BJ (cell line): ENCODE measurements around the gene AK2. TPM values are rescaled to one million over a fixed set of nuclear protein-coding genes. Genes with fewer than 3 reads are reported as not detected.
"Not testable (repeated sequence)": the region's sequence is repeated elsewhere in the genome, so short reads cannot be mapped to it uniquely, and the experiment has no call there.

Experiments used
- CTCF ChIA-PET: fragments of 350-600 bp; formaldehyde crosslinking; extraction: SDS; loops from one replicate; lab custom pipeline; 2021; ENCODE audit warnings: antibody characterized with exemption, inconsistent platforms; lab: Yijun Ruan, JAX
- POLR2A ChIA-PET: fragments of 300-600 bp; sonication (Branson Sonifier 250); formaldehyde crosslinking; extraction: SDS; loops from one replicate; lab custom pipeline; 2021; ENCODE audit warnings: antibody characterized with exemption; lab: Charles Lee
- DNase-seq: peaks from one replicate; pipeline ENCODE4 v3.0.0-alpha.2; 2011; ENCODE audit warnings: low read depth
- H3K27me3 ChIP-seq: 2 replicates; pipeline ENCODE4 v1.6.0; 2011; ENCODE audit warnings: low read length; ENCODE audit not compliant: control insufficient read depth, insufficient read depth
- H3K36me3 ChIP-seq: 2 replicates; pipeline ENCODE4 v1.5.1; 2011; ENCODE audit warnings: low read length; ENCODE audit not compliant: control insufficient read depth, insufficient read depth
- H3K4me3 ChIP-seq: 2 replicates; pipeline ENCODE4 v1.5.1; 2011; ENCODE audit warnings: low read depth, mild to moderate bottlenecking, control low read depth, low read length
- polyA plus RNA-seq: library from polyadenylated mRNA; depleted of rRNA; stranded (reverse); fragments of >200 nt; gene quantifications from 2 replicates; pipeline ENCODE4 v1.2.3, GENCODE V29; 2011
- TF ChIP-seq, protein P1 (sequence below): IDR thresholded peaks from 2 replicates; pipeline ENCODE4 v1.5.1; 2011; ENCODE audit warnings: low read depth, mild to moderate bottlenecking, control low read depth, inconsistent platforms, low read length, moderate library complexity; ENCODE audit not compliant: insufficient read depth

The AK2 gene
- polyA plus RNA-seq, 1 experiment = 131 TPM

DNA sequence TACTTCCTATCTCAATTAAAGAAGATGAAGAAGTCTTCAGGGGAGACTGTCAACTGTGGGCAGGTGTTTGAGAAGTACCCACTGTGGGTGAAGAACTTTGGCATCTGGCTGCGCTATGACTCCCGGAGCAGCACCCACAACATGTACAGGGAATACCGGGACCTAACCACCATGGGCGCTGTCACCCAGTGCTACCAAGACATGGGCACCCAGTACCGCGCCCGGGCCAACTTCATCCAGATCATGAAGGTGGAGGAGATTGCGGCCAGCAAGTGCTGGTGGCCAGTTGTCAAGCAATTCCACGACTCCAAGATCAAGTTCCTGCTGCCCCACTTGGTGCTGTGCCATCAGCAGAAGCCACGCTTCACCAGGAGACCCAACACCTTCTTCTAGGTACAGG lies 56.6 kb downstream of the AK2 start:
- TF ChIP-seq, protein P1, sequence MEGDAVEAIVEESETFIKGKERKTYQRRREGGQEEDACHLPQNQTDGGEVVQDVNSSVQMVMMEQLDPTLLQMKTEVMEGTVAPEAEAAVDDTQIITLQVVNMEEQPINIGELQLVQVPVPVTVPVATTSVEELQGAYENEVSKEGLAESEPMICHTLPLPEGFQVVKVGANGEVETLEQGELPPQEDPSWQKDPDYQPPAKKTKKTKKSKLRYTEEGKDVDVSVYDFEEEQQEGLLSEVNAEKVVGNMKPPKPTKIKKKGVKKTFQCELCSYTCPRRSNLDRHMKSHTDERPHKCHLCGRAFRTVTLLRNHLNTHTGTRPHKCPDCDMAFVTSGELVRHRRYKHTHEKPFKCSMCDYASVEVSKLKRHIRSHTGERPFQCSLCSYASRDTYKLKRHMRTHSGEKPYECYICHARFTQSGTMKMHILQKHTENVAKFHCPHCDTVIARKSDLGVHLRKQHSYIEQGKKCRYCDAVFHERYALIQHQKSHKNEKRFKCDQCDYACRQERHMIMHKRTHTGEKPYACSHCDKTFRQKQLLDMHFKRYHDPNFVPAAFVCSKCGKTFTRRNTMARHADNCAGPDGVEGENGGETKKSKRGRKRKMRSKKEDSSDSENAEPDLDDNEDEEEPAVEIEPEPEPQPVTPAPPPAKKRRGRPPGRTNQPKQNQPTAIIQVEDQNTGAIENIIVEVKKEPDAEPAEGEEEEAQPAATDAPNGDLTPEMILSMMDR = no peak
- H3K4me3 ChIP-seq = no peak overlapping the region
- no peaks in the 10 kb centered on the region for H3K27me3 ChIP-seq
- no peak for DNase-seq
- H3K36me3 ChIP-seq = no peaks in the 10 kb centered on the region
- ChIA-PET CTCF (no interaction called here), POLR2A (no interaction called here)

DNA sequence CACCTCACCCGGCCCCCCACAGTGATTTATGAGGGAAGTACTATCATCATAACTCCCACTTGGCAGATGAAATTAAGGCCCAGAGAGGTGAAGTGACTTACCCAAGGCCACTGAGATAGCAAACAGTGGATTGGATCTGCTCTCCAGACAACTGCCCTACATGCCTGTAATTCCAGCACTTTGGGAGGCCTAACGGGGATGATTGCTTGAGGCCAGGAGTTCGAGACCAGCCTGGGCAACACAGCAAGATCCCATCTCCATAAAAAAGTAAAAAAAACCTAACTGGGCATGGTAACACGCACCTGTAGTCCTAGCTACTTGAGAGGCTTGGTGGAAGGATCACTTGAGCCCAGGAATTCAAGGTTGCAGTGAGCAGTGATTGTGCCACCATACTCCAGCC lies 57.8 kb downstream of the AK2 start:
- Histone ChIP-seq H3K4me3 (no peak overlapping the region), H3K27me3 (no peaks in the 10 kb centered on the region), H3K36me3 (no peaks in the 10 kb centered on the region)
- ChIA-PET POLR2A (no interaction called here), CTCF (no interaction called here)
- no peak for DNase-seq
- TF ChIP-seq, protein P1 = no peak

DNA sequence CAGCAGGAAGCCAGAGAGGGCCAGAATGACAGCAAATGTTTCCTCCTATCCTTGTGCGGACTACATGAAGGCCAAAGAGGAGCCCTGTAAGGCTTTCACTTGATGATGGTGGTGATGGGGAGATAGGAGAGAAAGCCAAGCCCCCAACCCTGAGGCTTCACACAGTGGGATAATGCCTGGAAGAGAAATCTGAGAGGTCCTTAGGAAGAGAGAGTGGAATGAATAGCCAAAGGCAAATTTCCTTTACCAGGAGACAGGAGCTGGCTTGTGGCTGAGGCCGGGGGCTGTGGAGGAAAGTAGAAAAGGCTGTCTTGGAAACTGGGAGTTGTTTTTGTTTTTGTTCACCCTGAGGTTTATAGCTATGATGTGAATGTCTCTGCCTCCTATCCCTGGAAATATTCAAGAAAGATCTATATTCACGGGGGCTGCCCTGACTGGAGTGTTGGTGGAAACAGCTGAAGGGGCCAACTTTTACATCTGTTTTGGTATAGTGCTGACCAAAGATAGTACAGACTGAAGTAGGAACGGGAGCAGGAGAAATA lies 59.1 kb downstream of the AK2 start:
- TF ChIP-seq, protein P1 = no peak
- CTCF ChIA-PET = interaction anchor here (1.3 to 1.5 kb wide), 2 partner anchors 29 to 40 kb away, joined by 3 to 5 read pairs; no protein-coding TSS in a partner anchor
- Histone ChIP-seq H3K27me3 (peaks cover 1% of the 10 kb centered on the region; the same call in 1 of the 2 replicates), H3K4me3 (no peak overlapping the region), H3K36me3 (no peaks in the 10 kb centered on the region)
- DNase-seq = no peak
- POLR2A ChIA-PET = no interaction called here

DNA sequence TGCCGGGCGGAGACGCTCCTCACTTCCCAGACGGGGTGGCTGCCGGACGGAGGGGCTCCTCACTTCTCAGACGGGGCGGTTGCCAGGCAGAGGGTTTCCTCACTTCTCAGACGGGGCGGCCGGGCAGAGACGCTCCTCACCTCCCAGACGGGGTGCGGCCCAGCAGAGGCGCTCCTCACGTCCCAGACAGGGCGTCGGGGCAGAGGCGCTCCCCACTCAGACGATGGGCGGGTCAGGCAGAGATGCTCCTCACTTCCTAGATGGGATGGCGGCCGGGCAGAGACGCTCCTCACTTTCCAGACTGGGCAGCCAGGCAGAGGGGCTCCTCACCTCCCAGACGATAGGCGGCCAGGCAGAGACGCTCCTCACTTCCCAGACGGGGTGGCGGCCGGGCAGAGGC lies 61.6 kb downstream of the AK2 start:
- CTCF ChIA-PET, H3K27me3 ChIP-seq, DNase-seq, H3K4me3 ChIP-seq, POLR2A ChIA-PET, H3K36me3 ChIP-seq: not testable (repeated sequence)

DNA sequence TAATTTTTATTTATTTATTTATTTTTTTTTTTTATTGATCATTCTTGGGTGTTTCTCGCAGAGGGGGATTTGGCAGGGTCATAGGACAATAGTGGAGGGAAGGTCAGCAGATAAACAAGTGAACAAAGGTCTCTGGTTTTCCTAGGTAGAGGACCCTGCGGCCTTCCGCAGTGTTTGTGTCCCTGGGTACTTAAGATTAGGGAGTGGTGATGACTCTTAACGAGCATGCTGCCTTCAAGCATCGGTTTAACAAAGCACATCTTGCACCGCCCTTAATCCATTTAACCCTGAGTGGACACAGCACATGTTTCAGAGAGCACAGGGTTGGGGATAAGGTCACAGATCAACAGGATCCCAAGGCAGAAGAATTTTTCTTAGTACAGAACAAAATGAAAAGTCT lies 63.2 kb downstream of the AK2 start:
- DNase-seq, POLR2A ChIA-PET, CTCF ChIA-PET, H3K36me3 ChIP-seq, H3K27me3 ChIP-seq: not testable (repeated sequence)
- peak overlapping the region; percentile 48 for H3K4me3 ChIP-seq

DNA sequence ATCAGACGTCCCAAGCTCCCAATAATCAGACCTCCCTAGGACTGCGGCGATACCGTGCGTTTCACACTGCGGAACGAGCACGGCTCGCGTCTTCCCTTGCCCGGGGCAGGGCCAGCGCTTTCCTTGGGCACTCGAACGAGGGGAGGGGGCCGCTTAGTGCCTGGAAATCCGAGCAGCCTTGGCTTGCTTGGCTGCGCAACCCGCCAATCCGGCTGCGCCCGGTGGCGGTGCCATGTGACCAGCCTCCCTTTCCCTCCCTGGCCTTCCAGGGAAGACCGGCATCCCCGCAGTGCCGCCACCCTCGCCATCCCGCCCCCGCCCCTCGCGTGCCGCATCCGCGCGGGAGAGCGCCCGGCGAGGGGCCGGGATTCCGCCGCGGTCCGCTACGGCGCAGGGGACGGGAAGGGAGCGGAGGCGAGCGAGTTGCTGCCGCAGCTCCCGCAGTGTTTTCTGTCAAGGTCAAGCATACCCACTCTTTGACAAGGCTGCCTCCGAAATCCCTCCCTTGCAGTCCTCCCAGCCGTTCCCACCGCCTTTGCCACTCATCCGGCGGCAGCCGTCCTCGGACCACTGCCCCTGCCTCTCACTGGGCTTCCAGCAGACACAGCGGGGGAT lies 63.8 kb downstream of the AK2 start:
- ChIA-PET POLR2A (interaction anchor here (0.6 kb wide), 1 partner anchor 184 kb away, joined by 6 read pairs; no protein-coding TSS in a partner anchor), CTCF (interaction anchor here (2.1 kb wide), 1 partner anchor 34 kb away, joined by 6 read pairs; no protein-coding TSS in a partner anchor)
- TF ChIP-seq, protein P1 = no peak
- no peak for DNase-seq
- Histone ChIP-seq H3K27me3 (peaks cover 9% of the 10 kb centered on the region), H3K36me3 (no peaks in the 10 kb centered on the region), H3K4me3 (peak overlapping the region; percentile 48)
